Fibroblast of upper back skin (primary cell): Measurements from ENCODE around the gene OTOR.

ENCODE experiments used
- DNase-seq: peaks from one replicate; pipeline ENCODE4 v3.0.0-alpha.2; 2013

OTOR gene

GRCh38 chr20:16748308-16748900 lies at the start of gene OTOR:
Gene OTOR, plus strand, starts transcription at chr20:16748358. Its CDS starts 44 bp downstream, at chr20:16748402.
- no peak for DNase-seq

- no peak for DNase-seq
Measured at GRCh38 chr20:16699293-16699692, 48.9 kb upstream of the OTOR start.

- no peak for DNase-seq
Measured at GRCh38 chr20:16701296-16701695, 46.9 kb upstream of the OTOR start.

GRCh38 chr20:16703570-16703969 lies 44.6 kb upstream of the OTOR start:
- DNase-seq: no peak

- DNase-seq: no peak
Measured at GRCh38 chr20:16707674-16708073, 40.5 kb upstream of the OTOR start.

GRCh38 chr20:16708602-16709001 lies 39.6 kb upstream of the OTOR start:
- no peak for DNase-seq

- no peak for DNase-seq
Measured at GRCh38 chr20:16709017-16709416, 39.1 kb upstream of the OTOR start.

- no peak for DNase-seq
Measured at GRCh38 chr20:16710781-16711180, 37.4 kb upstream of the OTOR start.

GRCh38 chr20:16711661-16712258 lies 36.4 kb upstream of the OTOR start:
- no peak for DNase-seq

GRCh38 chr20:16712511-16712947 lies 35.6 kb upstream of the OTOR start:
- no peak for DNase-seq

- DNase-seq: no peak
Measured at GRCh38 chr20:16713066-16713465, 35.1 kb upstream of the OTOR start.

- no peak for DNase-seq
Measured at GRCh38 chr20:16714242-16714641, 33.9 kb upstream of the OTOR start.

- no peak for DNase-seq
Measured at GRCh38 chr20:16714751-16715150, 33.4 kb upstream of the OTOR start.

- no peak for DNase-seq
Measured at GRCh38 chr20:16719421-16719820, 28.7 kb upstream of the OTOR start.

- no peak for DNase-seq
Measured at GRCh38 chr20:16729080-16729479, 19.1 kb upstream of the OTOR start.

- DNase-seq: peak; percentile 96
Measured at GRCh38 chr20:16729565-16730460, 18.3 kb upstream of the OTOR start, which contains the start of gene SNRPB2. Gene SNRPB2, plus strand, starts transcription at chr20:16730026. Its CDS starts 1,677 bp downstream, at chr20:16731703.

- DNase-seq: no peak
Measured at GRCh38 chr20:16732506-16733152, 15.5 kb upstream of the OTOR start.

GRCh38 chr20:16740365-16741072 lies 7.6 kb upstream of the OTOR start:
- no peak for DNase-seq

- no peak for DNase-seq
Measured at GRCh38 chr20:16744178-16744807, 3.9 kb upstream of the OTOR start.

- no peak for DNase-seq
Measured at GRCh38 chr20:16745204-16745603, 3.0 kb upstream of the OTOR start.

GRCh38 chr20:16747291-16747811 lies 807 bp upstream of the OTOR start:
- DNase-seq: no peak

GRCh38 chr20:16749573-16749972 lies 1.4 kb downstream of the OTOR start:
- DNase-seq: no peak
